Left lung (tissue), 10 donors: Measurements from ENCODE around the gene C1QTNF2. TPM values are rescaled to one million over a fixed set of nuclear protein-coding genes. Genes with fewer than 3 reads are reported as not detected.

ENCODE experiments used
- ATAC-seq: fragments of 200-7000 bp; cut with Tn5 transposase; one replicate; pipeline ENCODE4 v1.9.1; 2020; ENCODE audit warnings: moderate library complexity
- DNase-seq, 4 donors: peaks; one replicate each; pipeline ENCODE4 v3.0.0-alpha.2; 2013 to 2020
- H3K27ac ChIP-seq, 2 donors: fragments of 200-600 bp; sonication (generic) in 1 of 2; one replicate each; pipeline versions ENCODE4 v1.5.0 to v1.8.0; 2020 to 2021
- H3K27me3 ChIP-seq, 2 donors: fragments of 200-600 bp; sonication (generic) in 1 of 2; one replicate each; pipeline versions ENCODE4 v1.5.0 to v1.8.0; 2020 to 2021
- H3K36me3 ChIP-seq, 2 donors: fragments of 200-600 bp; sonication (generic) in 1 of 2; one replicate each; pipeline versions ENCODE4 v1.5.0 to v1.8.0; 2020 to 2021
- H3K4me1 ChIP-seq, 2 donors: fragments of 200-600 bp; one replicate each; pipeline ENCODE4 v1.8.0; 2021
- H3K4me3 ChIP-seq, 2 donors: fragments of 200-600 bp; sonication (generic) in 1 of 2; one replicate each; pipeline versions ENCODE4 v1.5.0 to v1.8.0; 2020 to 2021; ENCODE audit warnings: mild to moderate bottlenecking in 1 of 2
- H3K9me3 ChIP-seq, 2 donors: fragments of 200-600 bp; sonication (generic) in 1 of 2; one replicate each; pipeline versions ENCODE4 v1.5.0 to v1.8.0; 2020 to 2021
- CTCF ChIP-seq, 2 donors: fragments of 200-600 bp; sonication (generic) in 1 of 2; IDR thresholded peaks; one replicate each; pipeline versions ENCODE4 v1.5.0 to v1.8.0; 2021; ENCODE audit warnings: antibody characterized with exemption in 2 of 2
- intact Hi-C, 2 donors: fragments of 100-400 bp; cut with DNase I; formaldehyde crosslinking; loops; one replicate each; pipeline versions ENCODE4 v1.11.2 to v1.14.2; 2022
- polyA plus RNA-seq, 6 donors: library from polyadenylated mRNA; unstranded; fragments of 120-200 nt; gene quantifications; one replicate each; pipeline ENCODE4 v1.2.1, GENCODE V29; 2013; ENCODE audit not compliant: insufficient read length in 6 of 6
- total RNA-seq, 2 donors: library from RNA; stranded (reverse); fragmentation: NEBNext Ultra II Directional; extraction: Animal tissue kit (Norgen Biotek cat#: 25700); gene quantifications; one replicate each; pipeline ENCODE4 v1.2.1, GENCODE V29; 2021
- donor health status: DM: no; HTN: yes; CAD: no.
- donor health status: DM: no; HTN: no; CAD: no.

Gene C1QTNF2
- total and polyA plus RNA-seq, 8 donors = 2.3 to 5.3 (median 3.1) TPM

- DNase-seq = no peak
- Histone ChIP-seq H3K36me3 (no peaks in the 10 kb centered on the region), H3K4me1 (peaks cover 4 to 12% of the 10 kb centered on the region in 2 donors), H3K4me3 (no peak overlapping the region), H3K27me3 (no peaks in the 10 kb centered on the region), H3K27ac (no peak overlapping the region), H3K9me3 (no peaks in the 10 kb centered on the region)
- no peak for ATAC-seq
- intact Hi-C loops = no loop called here
- no peak for TF ChIP-seq CTCF (IDR thresholded peaks at IDR 0.05)
These were observed 24.7 kb upstream of the C1QTNF2 start for GRCh38 chr5:160395111-160395510.

DNA sequence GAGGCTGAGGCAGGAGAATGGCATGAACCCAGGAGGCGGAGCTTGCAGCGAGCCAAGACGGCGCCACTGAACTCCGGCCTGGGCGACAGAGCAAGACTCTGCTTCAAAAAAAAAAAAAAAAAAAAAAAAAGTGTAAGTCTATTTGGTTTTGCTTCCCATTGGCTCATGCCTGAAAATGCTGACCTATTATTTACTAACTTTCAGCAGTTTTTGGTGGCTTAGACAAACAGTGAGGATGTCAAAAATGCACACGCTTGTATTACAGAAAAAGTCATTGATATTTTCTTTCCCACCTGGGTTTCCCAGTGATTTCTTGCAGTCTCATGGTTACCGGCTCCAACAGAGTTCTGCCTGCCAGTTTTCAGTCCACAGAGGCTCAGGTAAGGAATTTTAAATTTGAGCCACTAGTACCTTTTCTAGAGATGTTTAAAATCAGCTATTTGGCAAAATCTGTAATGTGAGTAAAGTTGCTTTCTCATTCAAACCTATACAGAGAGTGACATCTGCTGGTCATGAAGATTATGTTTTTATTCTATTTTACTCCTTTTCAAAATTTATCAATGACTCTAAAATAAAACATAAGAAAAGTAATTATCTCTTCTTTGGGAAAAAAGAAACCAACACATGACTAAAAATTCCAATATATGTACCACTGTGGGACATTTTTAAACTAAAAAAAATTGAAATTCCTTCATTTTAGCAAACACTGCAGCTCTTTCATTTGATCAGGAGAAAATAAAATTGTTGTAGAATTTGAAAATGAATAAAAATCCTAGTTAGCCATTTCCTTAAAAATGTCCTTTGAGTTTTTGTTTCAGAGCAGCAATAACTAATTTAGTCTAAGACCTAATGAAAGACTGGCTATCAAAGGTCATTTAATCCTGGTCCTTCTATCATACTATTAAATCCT lies 20.6 kb upstream of the C1QTNF2 start:
- intact Hi-C loops = no loop called here
- no peak for DNase-seq

DNA sequence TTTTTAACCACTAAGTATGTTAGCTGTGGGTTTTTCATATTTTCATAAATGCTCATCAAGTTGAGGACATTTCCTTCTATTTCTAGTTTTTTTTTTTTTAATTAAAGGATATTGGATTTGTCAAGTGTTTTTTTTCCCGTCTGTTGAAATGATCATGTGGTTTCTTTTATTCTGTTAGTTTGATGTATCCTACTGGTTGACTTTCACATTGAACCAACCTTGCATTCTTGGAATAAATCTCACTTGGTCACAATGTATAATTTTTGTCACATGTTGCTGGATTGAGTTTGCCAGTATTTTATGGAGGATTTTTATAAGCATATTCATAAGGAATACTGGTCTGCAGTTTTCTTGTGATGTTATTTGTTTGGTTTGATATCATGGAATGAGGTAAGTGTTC lies 17.0 kb upstream of the C1QTNF2 start:
- TF ChIP-seq CTCF (IDR thresholded peaks at IDR 0.05) = no peak
- intact Hi-C loops = no loop called here

More for the DNA sequence above, 20.6 kb upstream of the C1QTNF2 start:
- TF ChIP-seq CTCF (IDR thresholded peaks at IDR 0.05) = peak; percentile 10 to 38
- Histone ChIP-seq H3K9me3 (peaks cover 0 to 9% of the 10 kb centered on the region in 2 donors), H3K4me3 (no peak overlapping the region), H3K27me3 (no peaks in the 10 kb centered on the region), H3K4me1 (no peaks in the 10 kb centered on the region), H3K27ac (no peak overlapping the region), H3K36me3 (no peaks in the 10 kb centered on the region)
- peak; percentile 57 for ATAC-seq

GRCh38 chr5:160385496-160385895 lies 15.1 kb upstream of the C1QTNF2 start:
- H3K4me3 ChIP-seq = no peak overlapping the region

More for the DNA sequence above, 17.0 kb upstream of the C1QTNF2 start:
- H3K36me3 ChIP-seq = no peaks in the 10 kb centered on the region
- peaks cover 0 to 9% of the 10 kb centered on the region in 2 donors for H3K9me3 ChIP-seq
- no peak overlapping the region for H3K27ac ChIP-seq
- ATAC-seq (no peak), DNase-seq (no peak)
- no peak overlapping the region for H3K4me3 ChIP-seq
- no peaks in the 10 kb centered on the region for H3K4me1 ChIP-seq
- no peaks in the 10 kb centered on the region for H3K27me3 ChIP-seq

More at GRCh38 chr5:160385496-160385895, 15.1 kb upstream of the C1QTNF2 start:
- H3K9me3 ChIP-seq = peaks cover 0 to 9% of the 10 kb centered on the region in 2 donors
- H3K4me1 ChIP-seq = no peaks in the 10 kb centered on the region
- H3K36me3 ChIP-seq = no peaks in the 10 kb centered on the region
- H3K27ac ChIP-seq = no peak overlapping the region
- no peaks in the 10 kb centered on the region for H3K27me3 ChIP-seq
- TF ChIP-seq CTCF (IDR thresholded peaks at IDR 0.05) = no peak
- ATAC-seq (no peak), DNase-seq (no peak)
- intact Hi-C loops = no loop called here
